Measurements from ENCODE around the gene DYSF. TPM values are rescaled to one million over a fixed set of nuclear protein-coding genes. Genes with fewer than 3 reads are reported as not detected.

Gene DYSF
- total and polyA plus RNA-seq, 2 donors (not counting 1 experiment from before 2014, with no cell fraction given), result 0.17 to 0.43 TPM

- DNase-seq (no peak), ATAC-seq (ENCODE audit: low read depth) (no peak)
- Histone ChIP-seq H3K27me3 (replicated peaks in 1 of 4; ENCODE audit: control extremely low read depth in 1 of 4, control insufficient read depth in 3 of 4, insufficient read depth in 4 of 4, low read length in 3 of 4) (no peaks in the 10 kb centered on the region), H3K79me2 (ENCODE audit: control insufficient read depth, insufficient read depth, low read length) (no peaks in the 10 kb centered on the region), H3K4me3 (ENCODE audit: control extremely low read depth in 1 of 5, extremely low read depth in 1 of 5, insufficient read depth in 1 of 5, low read depth in 2 of 5, low read length in 4 of 5) (no peak overlapping the region), H3K36me3 (replicated peaks in 1 of 2; ENCODE audit: control extremely low read depth in 1 of 2, control insufficient read depth in 1 of 2, extremely low read depth in 1 of 2, insufficient read depth in 2 of 2, low read length in 1 of 2) (no peaks in the 10 kb centered on the region), H3K4me1 (ENCODE audit: control insufficient read depth in 2 of 2, insufficient read depth in 2 of 2, low read length in 2 of 2) (no peaks in the 10 kb centered on the region), H3K9ac (ENCODE audit: low read length) (no peak overlapping the region), H4K20me1 (ENCODE audit: control insufficient read depth, insufficient read depth, low read length, poor library complexity, severe bottlenecking) (no peaks in the 10 kb centered on the region), H3K27ac (ENCODE audit: low read length in 2 of 2) (no peak overlapping the region), H2AFZ (ENCODE audit: insufficient read depth, low read depth, low read length, poor library complexity, severe bottlenecking) (no peak overlapping the region), H3K9me3 (ENCODE audit: control extremely low read depth in 1 of 3, control insufficient read depth in 2 of 3, insufficient read depth in 1 of 3, low read length in 2 of 3) (peaks cover 0 to 15% (median 0%) of the 10 kb centered on the region in 3 donors), H3K4me2 (replicated peaks; ENCODE audit: low read depth, low read length, poor library complexity, severe bottlenecking) (no peak overlapping the region)
- CTCF ChIA-PET, result no interaction called here
- H3K27me3 Mint-ChIP-seq, result no peaks in the 10 kb centered on the region
- 91% methylated on average over 8 of the region's 8 CpGs for WGBS (ENCODE audit: insufficient coverage)
- no peaks in the 10 kb centered on the region for H3K4me1 Mint-ChIP-seq
- POLR2A ChIA-PET, result no interaction called here
- H3K4me3 Mint-ChIP-seq, result no peak overlapping the region
- intact Hi-C loops (cut with micrococcal nuclease), result no loop called here
- no peak overlapping the region for H3K27ac Mint-ChIP-seq
- no peaks in the 10 kb centered on the region for H3K9me3 Mint-ChIP-seq (ENCODE audit: insufficient read depth)
- no peak for TF ChIP-seq EZH2 (IDR thresholded peaks at IDR 0.05; ENCODE audit: borderline replicate concordance, insufficient read depth, low read depth, low read length, poor library complexity, severe bottlenecking)
- no peak for TF ChIP-seq CTCF (IDR thresholded peaks at IDR 0.05)
Measured at GRCh38 chr2:71669628-71670429, 216.5 kb downstream of the DYSF start.

GRCh38 chr2:71670430-71670795, 217.1 kb downstream of the DYSF start:
- POLR2A ChIA-PET, result no interaction called here
- no peak for DNase-seq

More at GRCh38 chr2:71670430-71670795, 217.1 kb downstream of the DYSF start:
- peaks cover 0 to 15% (median 0%) of the 10 kb centered on the region in 3 donors for H3K9me3 ChIP-seq (ENCODE audit: control extremely low read depth in 1 of 3, control insufficient read depth in 2 of 3, insufficient read depth in 1 of 3, low read length in 2 of 3)
- no peaks in the 10 kb centered on the region for H3K79me2 ChIP-seq (ENCODE audit: control insufficient read depth, insufficient read depth, low read length)
- CTCF ChIA-PET, result no interaction called here
- no peak for TF ChIP-seq EZH2 (IDR thresholded peaks at IDR 0.05; ENCODE audit: borderline replicate concordance, insufficient read depth, low read depth, low read length, poor library complexity, severe bottlenecking)
- TF ChIP-seq CTCF (IDR thresholded peaks at IDR 0.05), result no peak
- H3K4me3 ChIP-seq (ENCODE audit: control extremely low read depth in 1 of 5, extremely low read depth in 1 of 5, insufficient read depth in 1 of 5, low read depth in 2 of 5, low read length in 4 of 5), result no peak overlapping the region
- Mint-ChIP-seq H3K9me3 (ENCODE audit: insufficient read depth) (no peaks in the 10 kb centered on the region), H3K4me3 (no peak overlapping the region), H3K4me1 (no peaks in the 10 kb centered on the region), H3K27me3 (no peaks in the 10 kb centered on the region), H3K27ac (no peak overlapping the region)
- no peaks in the 10 kb centered on the region for H3K36me3 ChIP-seq (replicated peaks in 1 of 2; ENCODE audit: control extremely low read depth in 1 of 2, control insufficient read depth in 1 of 2, extremely low read depth in 1 of 2, insufficient read depth in 2 of 2, low read length in 1 of 2)
- H2AFZ ChIP-seq (ENCODE audit: insufficient read depth, low read depth, low read length, poor library complexity, severe bottlenecking), result no peak overlapping the region
- intact Hi-C loops (cut with micrococcal nuclease), result no loop called here
- no peak overlapping the region for H3K4me2 ChIP-seq (replicated peaks; ENCODE audit: low read depth, low read length, poor library complexity, severe bottlenecking)
- H4K20me1 ChIP-seq (ENCODE audit: control insufficient read depth, insufficient read depth, low read length, poor library complexity, severe bottlenecking), result no peaks in the 10 kb centered on the region
- ATAC-seq (ENCODE audit: low read depth), result no peak
- no peak overlapping the region for H3K27ac ChIP-seq (ENCODE audit: low read length in 2 of 2)
- 77% methylated on average over 4 of the region's 4 CpGs for WGBS (ENCODE audit: insufficient coverage)
- H3K9ac ChIP-seq (ENCODE audit: low read length), result no peak overlapping the region
- no peaks in the 10 kb centered on the region for H3K4me1 ChIP-seq (ENCODE audit: control insufficient read depth in 2 of 2, insufficient read depth in 2 of 2, low read length in 2 of 2)
- no peaks in the 10 kb centered on the region for H3K27me3 ChIP-seq (replicated peaks in 1 of 4; ENCODE audit: control extremely low read depth in 1 of 4, control insufficient read depth in 3 of 4, insufficient read depth in 4 of 4, low read length in 3 of 4)

Data from B cell (primary cell).